ENCODE measurements around the gene TNIP2. TPM values are rescaled to one million over a fixed set of nuclear protein-coding genes. Genes with fewer than 3 reads are reported as not detected.

TNIP2 gene
- total RNA-seq, 2 experiments from 2014 or later = 56.1 to 58.4 TPM

Other genes starting within 250 kb of the TNIP2 start
- 10 to 100 TPM; 27.4 to 27.9 TPM for gene FAM193A, start 219.7 kb downstream of the TNIP2 start, total RNA-seq
- gene SH3BP2, start 36.7 kb upstream of the TNIP2 start, total RNA-seq = 10 to 100 TPM; 77.0 to 80.3 TPM
- 100 to 1,000 TPM; 266 to 277 TPM for gene ADD1, start 87.5 kb upstream of the TNIP2 start, total RNA-seq
- gene NOP14, start 207.1 kb upstream of the TNIP2 start, total RNA-seq = 10 to 100 TPM; 34.1 to 38.7 TPM
- gene GRK4, start 207.2 kb upstream of the TNIP2 start, total RNA-seq = 1 to 10 TPM; 3.1 to 3.6 TPM

Data from activated CD4-positive, alpha-beta memory T cell treated with anti-CD3 and anti-CD28 coated beads, Interleukin-2, amount 10 ng/mL, durations not matched to agents 7 days and 5 days (primary cell).